ENCODE measurements around the gene C18orf63.

C18orf63 gene

DNA sequence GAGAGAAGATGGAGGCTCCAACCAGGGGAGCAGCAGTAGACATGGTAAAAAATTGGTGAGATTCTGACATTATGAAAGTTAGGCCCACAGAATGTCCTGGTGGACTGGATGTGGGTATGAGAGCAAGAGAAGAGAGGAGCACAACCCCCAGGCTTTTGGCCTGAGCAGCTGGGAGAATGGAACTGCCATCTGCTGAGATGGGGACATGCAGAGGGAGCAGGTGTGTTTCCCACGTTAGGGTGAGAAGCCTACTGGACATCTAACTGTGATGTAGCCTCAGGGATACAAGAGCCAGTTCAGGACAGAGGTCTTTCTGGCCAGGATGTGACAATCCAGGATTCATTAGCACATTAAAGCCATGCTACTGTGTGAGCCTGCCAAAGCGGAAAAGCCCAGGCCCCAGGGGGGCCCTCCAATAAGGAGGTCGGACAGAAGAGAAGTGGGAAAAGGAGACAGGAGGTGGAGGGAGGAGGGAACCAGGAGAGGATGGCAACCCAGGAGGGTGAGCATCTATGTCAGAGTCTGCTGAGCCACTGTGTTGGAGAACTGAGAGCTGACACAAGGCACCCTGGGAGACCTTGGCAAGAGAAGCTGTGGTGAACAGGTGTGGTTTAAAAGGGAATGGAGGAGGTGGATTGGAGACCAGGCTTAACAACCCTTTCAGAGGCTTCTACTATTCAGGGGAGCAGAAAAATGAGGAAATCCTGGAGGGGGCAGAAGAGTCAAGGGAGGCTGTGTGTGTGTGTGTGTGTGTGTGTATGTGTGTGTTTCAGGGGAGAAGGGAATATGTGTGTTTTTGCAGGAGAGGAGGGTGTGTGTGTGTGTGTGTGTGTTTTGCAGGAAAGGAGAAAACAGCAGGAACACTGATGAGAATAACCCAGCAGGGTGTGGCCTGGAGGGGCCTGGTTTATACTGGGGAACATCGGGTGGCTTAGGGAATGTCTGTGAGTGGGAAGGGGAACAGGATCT lies 34.3 kb upstream of the C18orf63 start:
- Histone ChIP-seq H3K4me3 (replicated peaks; ENCODE audit: insufficient read depth, low read length) (no peak overlapping the region), H3K27ac (replicated peaks) (no peak overlapping the region), H3K27me3 (ENCODE audit: insufficient read depth, poor library complexity, severe bottlenecking) (no peaks in the 10 kb centered on the region)
- DNase-seq (ENCODE audit: low read depth in 1 of 2, low spot score in 1 of 2) = no peak
- TF ChIP-seq GABPA (IDR thresholded peaks at IDR 0.05; ENCODE audit: low read depth) = no peak

DNA sequence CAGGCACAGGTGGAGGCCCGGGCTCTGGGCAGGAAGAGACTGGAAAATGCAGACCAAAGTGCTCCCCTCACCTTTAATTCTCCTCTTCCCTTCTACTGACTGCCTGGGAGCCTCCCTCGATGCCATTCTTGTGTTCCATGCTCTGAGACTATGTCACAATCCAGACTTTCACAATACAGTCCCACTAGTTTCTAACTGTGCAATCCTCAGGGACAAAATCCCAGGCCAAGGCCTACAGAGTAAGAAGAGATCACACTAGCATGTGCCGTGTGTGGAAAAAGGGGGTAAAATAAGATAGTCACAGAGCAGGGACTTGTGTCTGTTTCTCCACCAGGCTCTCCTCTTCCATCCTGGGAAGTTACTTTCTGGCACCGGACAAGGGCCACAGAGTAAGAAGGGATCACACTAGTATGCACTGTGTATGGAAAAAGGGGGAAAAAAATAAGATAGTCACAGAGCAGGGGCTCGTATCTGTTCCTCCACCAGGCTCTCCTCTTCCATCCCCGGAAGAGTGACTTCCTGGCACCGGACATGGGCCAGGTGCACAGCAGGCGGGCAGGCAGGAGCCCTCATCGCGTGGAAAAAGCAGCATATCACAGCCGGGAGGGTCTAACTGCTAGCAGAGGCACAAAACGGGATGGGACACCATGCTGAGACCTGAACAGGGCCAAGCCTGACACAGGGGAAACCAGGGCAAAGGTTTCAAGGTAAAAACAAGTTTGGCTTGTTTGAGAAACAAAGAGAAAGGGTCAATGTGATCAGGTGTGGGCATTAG lies 33.5 kb upstream of the C18orf63 start:
- peak in 1 of 2 experiments; percentile 13 for DNase-seq (ENCODE audit: low read depth in 1 of 2, low spot score in 1 of 2)
- TF ChIP-seq SPI1 (IDR thresholded peaks at IDR 0.05; ENCODE audit: borderline replicate concordance, low read depth) (no peak), GABPA (IDR thresholded peaks at IDR 0.05; ENCODE audit: low read depth) (no peak), POLR2AphosphoS5 (IDR thresholded peaks at IDR 0.05; ENCODE audit: low read depth) (no peak)
- TF ChIP-seq, protein P1, sequence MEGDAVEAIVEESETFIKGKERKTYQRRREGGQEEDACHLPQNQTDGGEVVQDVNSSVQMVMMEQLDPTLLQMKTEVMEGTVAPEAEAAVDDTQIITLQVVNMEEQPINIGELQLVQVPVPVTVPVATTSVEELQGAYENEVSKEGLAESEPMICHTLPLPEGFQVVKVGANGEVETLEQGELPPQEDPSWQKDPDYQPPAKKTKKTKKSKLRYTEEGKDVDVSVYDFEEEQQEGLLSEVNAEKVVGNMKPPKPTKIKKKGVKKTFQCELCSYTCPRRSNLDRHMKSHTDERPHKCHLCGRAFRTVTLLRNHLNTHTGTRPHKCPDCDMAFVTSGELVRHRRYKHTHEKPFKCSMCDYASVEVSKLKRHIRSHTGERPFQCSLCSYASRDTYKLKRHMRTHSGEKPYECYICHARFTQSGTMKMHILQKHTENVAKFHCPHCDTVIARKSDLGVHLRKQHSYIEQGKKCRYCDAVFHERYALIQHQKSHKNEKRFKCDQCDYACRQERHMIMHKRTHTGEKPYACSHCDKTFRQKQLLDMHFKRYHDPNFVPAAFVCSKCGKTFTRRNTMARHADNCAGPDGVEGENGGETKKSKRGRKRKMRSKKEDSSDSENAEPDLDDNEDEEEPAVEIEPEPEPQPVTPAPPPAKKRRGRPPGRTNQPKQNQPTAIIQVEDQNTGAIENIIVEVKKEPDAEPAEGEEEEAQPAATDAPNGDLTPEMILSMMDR (IDR thresholded peaks at IDR 0.05; ENCODE audit: insufficient read depth, low read length) = no peak
- TF ChIP-seq, protein P2, sequence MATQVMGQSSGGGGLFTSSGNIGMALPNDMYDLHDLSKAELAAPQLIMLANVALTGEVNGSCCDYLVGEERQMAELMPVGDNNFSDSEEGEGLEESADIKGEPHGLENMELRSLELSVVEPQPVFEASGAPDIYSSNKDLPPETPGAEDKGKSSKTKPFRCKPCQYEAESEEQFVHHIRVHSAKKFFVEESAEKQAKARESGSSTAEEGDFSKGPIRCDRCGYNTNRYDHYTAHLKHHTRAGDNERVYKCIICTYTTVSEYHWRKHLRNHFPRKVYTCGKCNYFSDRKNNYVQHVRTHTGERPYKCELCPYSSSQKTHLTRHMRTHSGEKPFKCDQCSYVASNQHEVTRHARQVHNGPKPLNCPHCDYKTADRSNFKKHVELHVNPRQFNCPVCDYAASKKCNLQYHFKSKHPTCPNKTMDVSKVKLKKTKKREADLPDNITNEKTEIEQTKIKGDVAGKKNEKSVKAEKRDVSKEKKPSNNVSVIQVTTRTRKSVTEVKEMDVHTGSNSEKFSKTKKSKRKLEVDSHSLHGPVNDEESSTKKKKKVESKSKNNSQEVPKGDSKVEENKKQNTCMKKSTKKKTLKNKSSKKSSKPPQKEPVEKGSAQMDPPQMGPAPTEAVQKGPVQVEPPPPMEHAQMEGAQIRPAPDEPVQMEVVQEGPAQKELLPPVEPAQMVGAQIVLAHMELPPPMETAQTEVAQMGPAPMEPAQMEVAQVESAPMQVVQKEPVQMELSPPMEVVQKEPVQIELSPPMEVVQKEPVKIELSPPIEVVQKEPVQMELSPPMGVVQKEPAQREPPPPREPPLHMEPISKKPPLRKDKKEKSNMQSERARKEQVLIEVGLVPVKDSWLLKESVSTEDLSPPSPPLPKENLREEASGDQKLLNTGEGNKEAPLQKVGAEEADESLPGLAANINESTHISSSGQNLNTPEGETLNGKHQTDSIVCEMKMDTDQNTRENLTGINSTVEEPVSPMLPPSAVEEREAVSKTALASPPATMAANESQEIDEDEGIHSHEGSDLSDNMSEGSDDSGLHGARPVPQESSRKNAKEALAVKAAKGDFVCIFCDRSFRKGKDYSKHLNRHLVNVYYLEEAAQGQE (IDR thresholded peaks at IDR 0.05; ENCODE audit: insufficient replicate concordance, low read depth) = no peak
- H3K27ac ChIP-seq (replicated peaks) = no peak overlapping the region
- no peak overlapping the region for H3K4me3 ChIP-seq (replicated peaks; ENCODE audit: insufficient read depth, low read length)
- H3K27me3 ChIP-seq (ENCODE audit: insufficient read depth, poor library complexity, severe bottlenecking) = no peaks in the 10 kb centered on the region

DNA sequence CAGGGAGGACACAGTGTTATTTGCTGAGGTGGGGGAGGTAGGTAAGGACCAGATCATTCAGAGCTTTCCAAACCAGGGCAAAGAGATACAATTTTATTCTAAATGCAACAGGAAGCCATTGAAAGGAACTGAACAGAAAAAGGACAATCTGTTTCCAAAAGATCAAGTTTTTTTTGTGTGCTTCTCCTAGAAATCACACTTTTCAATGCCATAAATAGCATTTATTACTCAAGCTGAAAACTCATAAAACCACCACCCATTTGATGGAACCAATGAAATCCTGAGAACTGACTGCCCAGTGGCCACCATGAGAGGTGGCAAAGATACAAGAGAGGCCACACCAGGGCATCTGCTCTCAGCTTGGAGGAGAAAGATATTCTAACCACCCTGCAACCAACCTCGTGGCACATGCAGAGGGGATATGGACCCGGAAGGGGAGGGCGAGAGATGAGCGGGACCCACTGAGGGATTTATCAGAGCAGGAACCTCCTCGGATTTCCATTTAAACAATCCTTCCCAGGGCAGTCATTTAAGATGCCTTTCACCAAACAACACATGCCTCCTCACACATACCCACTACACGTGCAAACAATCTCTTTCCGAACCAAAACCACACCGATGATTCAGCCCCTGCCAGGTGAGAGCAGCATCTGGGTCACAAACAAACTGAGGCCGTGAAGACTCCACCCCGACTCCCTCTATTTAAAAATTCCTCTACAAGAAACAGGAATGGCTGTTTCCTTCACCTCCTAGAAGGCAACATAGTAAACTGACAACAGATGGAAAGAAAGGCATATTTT lies 32.7 kb upstream of the C18orf63 start:
- no peak for TF ChIP-seq GABPA (IDR thresholded peaks at IDR 0.05; ENCODE audit: low read depth)
- TF ChIP-seq, protein P2 (IDR thresholded peaks at IDR 0.05; ENCODE audit: insufficient replicate concordance, low read depth) = no peak
- TF ChIP-seq, protein P1 (IDR thresholded peaks at IDR 0.05; ENCODE audit: insufficient read depth, low read length) = no peak
- no peak for TF ChIP-seq SPI1 (IDR thresholded peaks at IDR 0.05; ENCODE audit: borderline replicate concordance, low read depth)
- no peak for TF ChIP-seq POLR2AphosphoS5 (IDR thresholded peaks at IDR 0.05; ENCODE audit: low read depth)
- Histone ChIP-seq H3K27ac (replicated peaks) (no peak overlapping the region), H3K4me3 (replicated peaks; ENCODE audit: insufficient read depth, low read length) (no peak overlapping the region), H3K27me3 (ENCODE audit: insufficient read depth, poor library complexity, severe bottlenecking) (no peaks in the 10 kb centered on the region)
- no peak for DNase-seq (ENCODE audit: low read depth in 1 of 2, low spot score in 1 of 2)

Measured in HL-60 (cell line).